Lower leg skin (tissue), 3 donors: ENCODE results near the gene TCHP.

Experiments used
- POLR2A ChIP-seq, 2 donors: fragments of 450-650 bp; IDR thresholded peaks; one replicate each; pipeline ENCODE4 v1.6.1; 2016 to 2017; ENCODE audit warnings: antibody characterized with exemption in 2 of 2, mild to moderate bottlenecking in 1 of 2, moderate library complexity in 1 of 2
- TF ChIP-seq, protein P1 (sequence below), 3 donors: fragments of 450-650 bp; IDR thresholded peaks; one replicate each; pipeline ENCODE4 v1.5.1; 2016; ENCODE audit warnings: antibody characterized with exemption in 3 of 3, mild to moderate bottlenecking in 3 of 3, moderate library complexity in 2 of 3

- TF ChIP-seq, protein P1, sequence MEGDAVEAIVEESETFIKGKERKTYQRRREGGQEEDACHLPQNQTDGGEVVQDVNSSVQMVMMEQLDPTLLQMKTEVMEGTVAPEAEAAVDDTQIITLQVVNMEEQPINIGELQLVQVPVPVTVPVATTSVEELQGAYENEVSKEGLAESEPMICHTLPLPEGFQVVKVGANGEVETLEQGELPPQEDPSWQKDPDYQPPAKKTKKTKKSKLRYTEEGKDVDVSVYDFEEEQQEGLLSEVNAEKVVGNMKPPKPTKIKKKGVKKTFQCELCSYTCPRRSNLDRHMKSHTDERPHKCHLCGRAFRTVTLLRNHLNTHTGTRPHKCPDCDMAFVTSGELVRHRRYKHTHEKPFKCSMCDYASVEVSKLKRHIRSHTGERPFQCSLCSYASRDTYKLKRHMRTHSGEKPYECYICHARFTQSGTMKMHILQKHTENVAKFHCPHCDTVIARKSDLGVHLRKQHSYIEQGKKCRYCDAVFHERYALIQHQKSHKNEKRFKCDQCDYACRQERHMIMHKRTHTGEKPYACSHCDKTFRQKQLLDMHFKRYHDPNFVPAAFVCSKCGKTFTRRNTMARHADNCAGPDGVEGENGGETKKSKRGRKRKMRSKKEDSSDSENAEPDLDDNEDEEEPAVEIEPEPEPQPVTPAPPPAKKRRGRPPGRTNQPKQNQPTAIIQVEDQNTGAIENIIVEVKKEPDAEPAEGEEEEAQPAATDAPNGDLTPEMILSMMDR (IDR thresholded peaks at IDR 0.05) = no peak
- no peak for TF ChIP-seq POLR2A (IDR thresholded peaks at IDR 0.05)
Measured at GRCh38 chr12:109951751-109952150, 51.7 kb downstream of the TCHP start.
